Endodermal cell (in vitro differentiated cells): ENCODE data around the gene COL21A1. TPM values are rescaled to one million over a fixed set of nuclear protein-coding genes. Genes with fewer than 3 reads are reported as not detected.

Source experiments
- DNase-seq: peaks from one replicate; pipeline ENCODE4 v3.0.0-alpha.2; 2017
- H3K27ac ChIP-seq: 2 replicates; pipeline ENCODE4 v1.5.1; 2013; ENCODE audit warnings: mild to moderate bottlenecking, low read depth, low read length, moderate library complexity
- H3K27me3 ChIP-seq: 2 replicates; pipeline ENCODE4 v1.6.1; 2013; ENCODE audit warnings: mild to moderate bottlenecking, low read length, moderate library complexity; ENCODE audit not compliant: insufficient read depth, control insufficient read depth, poor library complexity, severe bottlenecking
- H3K36me3 ChIP-seq: 2 replicates; pipeline ENCODE4 v1.7.0; 2013; ENCODE audit warnings: mild to moderate bottlenecking, low read length, moderate library complexity; ENCODE audit not compliant: control insufficient read depth, insufficient read depth
- H3K4me1 ChIP-seq: one replicate; pipeline ENCODE4 v1.7.0; 2013; ENCODE audit warnings: low read length; ENCODE audit not compliant: control insufficient read depth, insufficient read depth
- H3K4me3 ChIP-seq: 2 replicates; pipeline ENCODE4 v1.5.1; 2013; ENCODE audit warnings: mild to moderate bottlenecking, low read length, moderate library complexity
- H3K9ac ChIP-seq: 2 replicates; pipeline ENCODE4 v1.6.1; 2013; ENCODE audit warnings: mild to moderate bottlenecking, low read length, moderate library complexity; ENCODE audit not compliant: poor library complexity, severe bottlenecking; ENCODE audit errors: extremely low read depth
- H3K9me3 ChIP-seq: 2 replicates; pipeline ENCODE4 v1.6.1; 2013; ENCODE audit warnings: mild to moderate bottlenecking, low read length, moderate library complexity; ENCODE audit not compliant: control insufficient read depth
- H3K27ac Mint-ChIP-seq: 2 replicates; pipeline ENCODE4 v1.8.0; 2020; ENCODE audit warnings: mixed read lengths
- H3K27me3 Mint-ChIP-seq: 2 replicates; pipeline ENCODE4 v1.8.0; 2021; ENCODE audit warnings: mild to moderate bottlenecking, mixed read lengths; ENCODE audit not compliant: insufficient read depth
- H3K36me3 Mint-ChIP-seq: 2 replicates; pipeline ENCODE4 v1.8.0; 2020; ENCODE audit warnings: low read depth, mixed read lengths
- H3K4me1 Mint-ChIP-seq: 2 replicates; pipeline ENCODE4 v1.8.0; 2020; ENCODE audit warnings: mixed read lengths
- H3K4me3 Mint-ChIP-seq: 2 replicates; pipeline ENCODE4 v1.8.0; 2020; ENCODE audit warnings: mild to moderate bottlenecking, moderate library complexity, mixed read lengths
- H3K9me3 Mint-ChIP-seq: 2 replicates; pipeline ENCODE4 v1.8.0; 2020; ENCODE audit warnings: mild to moderate bottlenecking, mixed read lengths
- WGBS, 2 experiments: methylation state at CpG; one replicate each; pipeline versions ENCODE4 v1.1.5 to v1.1.7; 2013; ENCODE audit warnings: missing lambda C conversion rate in 2 of 2, mixed read lengths in 1 of 2; ENCODE audit not compliant: insufficient coverage in 1 of 2, insufficient read length in 1 of 2; 5-methylcytosine and 5-hydroxymethylcytosine counted together
- total RNA-seq, 2 donors: library from RNA; stranded (reverse); fragmentation: NEBNext Ultra II Directional in 1 of 2; extraction: Animal tissue kit (Norgen Biotek cat#: 25700) in 1 of 2; gene quantifications; 2 replicates in 1 of 2; 3 replicates in 1 of 2; pipeline ENCODE4 v1.2.1, GENCODE V29; 2021
- TF ChIP-seq, protein P1 (sequence below): fragments of 200-600 bp; sonication (generic); conservative IDR thresholded peaks from 2 replicates; pipeline ENCODE4 v1.5.0; 2021; ENCODE audit warnings: antibody characterized with exemption, mild to moderate bottlenecking

The COL21A1 gene
- total RNA-seq, 2 donors from 2014 or later, result 0.71 to 1.9 TPM

DNA sequence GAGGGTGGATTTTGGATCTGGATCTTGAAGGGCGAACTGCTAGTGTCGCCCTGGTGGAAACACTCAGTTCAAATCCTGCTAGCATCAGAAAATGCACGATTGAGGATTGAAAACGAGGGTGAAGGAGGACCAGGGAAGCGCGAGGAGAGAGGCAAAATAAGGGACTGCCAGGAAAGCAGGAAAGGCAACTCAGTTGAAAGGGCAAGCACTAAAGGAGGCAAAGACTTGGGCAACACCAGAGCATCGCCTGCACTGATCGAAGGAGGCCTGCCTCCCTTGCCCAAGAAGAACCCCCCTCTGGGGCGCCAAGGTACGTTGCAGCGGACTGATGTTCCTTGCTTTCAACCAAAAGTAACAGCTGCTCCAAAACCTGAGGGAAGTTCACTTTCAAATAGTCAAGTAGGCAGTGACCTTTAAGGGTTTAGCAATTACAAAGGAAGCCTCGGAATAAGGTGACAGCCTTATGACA, 308 bp upstream of the COL21A1 start:
- no peaks in the 10 kb centered on the region for H3K36me3 Mint-ChIP-seq
- no peak overlapping the region for H3K27ac ChIP-seq
- no peaks in the 10 kb centered on the region for H3K36me3 ChIP-seq
- H3K4me1 Mint-ChIP-seq, result peaks cover 3% of the 10 kb centered on the region
- peak overlapping the region; percentile 83 for H3K4me3 ChIP-seq
- no peak overlapping the region for H3K27ac Mint-ChIP-seq
- TF ChIP-seq, protein P1, sequence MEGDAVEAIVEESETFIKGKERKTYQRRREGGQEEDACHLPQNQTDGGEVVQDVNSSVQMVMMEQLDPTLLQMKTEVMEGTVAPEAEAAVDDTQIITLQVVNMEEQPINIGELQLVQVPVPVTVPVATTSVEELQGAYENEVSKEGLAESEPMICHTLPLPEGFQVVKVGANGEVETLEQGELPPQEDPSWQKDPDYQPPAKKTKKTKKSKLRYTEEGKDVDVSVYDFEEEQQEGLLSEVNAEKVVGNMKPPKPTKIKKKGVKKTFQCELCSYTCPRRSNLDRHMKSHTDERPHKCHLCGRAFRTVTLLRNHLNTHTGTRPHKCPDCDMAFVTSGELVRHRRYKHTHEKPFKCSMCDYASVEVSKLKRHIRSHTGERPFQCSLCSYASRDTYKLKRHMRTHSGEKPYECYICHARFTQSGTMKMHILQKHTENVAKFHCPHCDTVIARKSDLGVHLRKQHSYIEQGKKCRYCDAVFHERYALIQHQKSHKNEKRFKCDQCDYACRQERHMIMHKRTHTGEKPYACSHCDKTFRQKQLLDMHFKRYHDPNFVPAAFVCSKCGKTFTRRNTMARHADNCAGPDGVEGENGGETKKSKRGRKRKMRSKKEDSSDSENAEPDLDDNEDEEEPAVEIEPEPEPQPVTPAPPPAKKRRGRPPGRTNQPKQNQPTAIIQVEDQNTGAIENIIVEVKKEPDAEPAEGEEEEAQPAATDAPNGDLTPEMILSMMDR, result no peak
- peaks cover 12% of the 10 kb centered on the region for H3K27me3 ChIP-seq
- H3K9me3 Mint-ChIP-seq, result no peaks in the 10 kb centered on the region
- H3K27me3 Mint-ChIP-seq, result peaks cover 46% of the 10 kb centered on the region
- DNase-seq, result no peak
- H3K9me3 ChIP-seq, result no peaks in the 10 kb centered on the region
- H3K4me3 Mint-ChIP-seq, result peak overlapping the region; percentile 69
- H3K4me1 ChIP-seq, result no peaks in the 10 kb centered on the region
- H3K9ac ChIP-seq, result no peak overlapping the region
- WGBS, 2 experiments, result 40 to 47% methylated on average over 11 to 12 of the region's 12 CpGs

DNA sequence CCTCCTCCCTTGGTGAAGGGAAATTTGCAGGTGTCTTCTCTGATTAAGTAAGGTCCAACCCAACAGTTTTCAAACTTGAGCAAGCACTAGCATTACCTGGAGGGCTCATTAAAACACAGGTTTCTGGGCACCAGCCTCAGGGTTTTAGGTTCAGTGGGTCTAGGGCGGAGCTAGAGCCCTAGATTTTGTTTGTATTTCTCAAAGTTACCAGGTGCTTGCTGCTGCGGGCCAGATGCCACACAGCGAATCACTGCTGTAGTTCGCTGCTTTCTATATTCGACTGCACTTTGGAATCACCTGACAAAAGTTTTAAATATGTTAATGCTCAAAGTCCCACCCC, 869 bp downstream of the COL21A1 start:
- Histone ChIP-seq H3K36me3 (no peaks in the 10 kb centered on the region), H3K9me3 (no peaks in the 10 kb centered on the region), H3K27ac (no peak overlapping the region), H3K9ac (peak overlapping the region; percentile 26), H3K4me3 (peak overlapping the region; percentile 83), H3K4me1 (no peaks in the 10 kb centered on the region), H3K27me3 (peaks cover 12% of the 10 kb centered on the region)
- WGBS, 2 experiments, result 12 to 14% methylated on average over 2 to 5 of the region's 5 CpGs
- DNase-seq, result peak; percentile 67
- H3K27ac Mint-ChIP-seq, result no peak overlapping the region
- no peaks in the 10 kb centered on the region for H3K36me3 Mint-ChIP-seq
- peaks cover 3% of the 10 kb centered on the region for H3K4me1 Mint-ChIP-seq
- peaks cover 46% of the 10 kb centered on the region for H3K27me3 Mint-ChIP-seq
- TF ChIP-seq, protein P1, result no peak
- no peaks in the 10 kb centered on the region for H3K9me3 Mint-ChIP-seq
- H3K4me3 Mint-ChIP-seq, result peak overlapping the region; percentile 69

DNA sequence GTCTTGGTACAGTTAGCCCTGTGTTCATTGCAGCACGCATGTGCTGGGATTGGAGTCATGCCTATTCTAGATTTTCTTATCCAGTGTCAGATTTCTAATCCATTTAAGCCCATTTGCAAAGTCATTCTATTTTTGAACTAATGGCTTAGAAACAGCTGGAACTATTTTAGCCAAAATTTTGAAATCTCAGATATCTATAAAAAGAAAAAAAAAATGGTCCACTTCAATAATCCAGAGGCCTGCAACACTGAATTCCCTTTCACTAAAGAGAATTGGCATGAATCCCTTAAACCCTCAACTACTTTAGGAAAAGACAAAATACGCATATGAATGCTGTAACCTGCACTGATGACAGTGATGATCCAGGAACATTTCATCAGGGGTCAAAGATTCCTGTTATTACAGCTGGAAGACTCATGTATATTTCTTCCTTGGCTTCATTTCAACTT, 1.5 kb downstream of the COL21A1 start:
- WGBS, 2 experiments, result 41 to 47% methylated on average over 2 of the region's 2 CpGs
- no peak overlapping the region for H3K27ac Mint-ChIP-seq

More for the DNA sequence above, 1.5 kb downstream of the COL21A1 start:
- H3K4me1 ChIP-seq, result no peaks in the 10 kb centered on the region
- DNase-seq, result no peak
- Mint-ChIP-seq H3K27me3 (peaks cover 46% of the 10 kb centered on the region), H3K36me3 (no peaks in the 10 kb centered on the region), H3K4me1 (peaks cover 3% of the 10 kb centered on the region), H3K9me3 (no peaks in the 10 kb centered on the region), H3K4me3 (peak overlapping the region; percentile 69)
- H3K9me3 ChIP-seq, result no peaks in the 10 kb centered on the region
- peak overlapping the region; percentile 83 for H3K4me3 ChIP-seq
- peaks cover 12% of the 10 kb centered on the region for H3K27me3 ChIP-seq
- no peak overlapping the region for H3K27ac ChIP-seq
- H3K9ac ChIP-seq, result no peak overlapping the region
- H3K36me3 ChIP-seq, result no peaks in the 10 kb centered on the region
- TF ChIP-seq, protein P1, result no peak
